HG03342 (cell line): Measurements from ENCODE around the gene ATP6V1B1.
A peak's percentile ranks its signal among the peaks of the same experiment; 100 is the strongest.

Experiments used
- ATAC-seq: cut with Tn5 transposase; IDR thresholded peaks from one replicate; pipeline ENCODE4 v1.9.1; 2021; ENCODE audit warnings: mild to moderate bottlenecking, moderate library complexity; ENCODE audit not compliant: unreplicated experiment

The ATP6V1B1 gene

DNA sequence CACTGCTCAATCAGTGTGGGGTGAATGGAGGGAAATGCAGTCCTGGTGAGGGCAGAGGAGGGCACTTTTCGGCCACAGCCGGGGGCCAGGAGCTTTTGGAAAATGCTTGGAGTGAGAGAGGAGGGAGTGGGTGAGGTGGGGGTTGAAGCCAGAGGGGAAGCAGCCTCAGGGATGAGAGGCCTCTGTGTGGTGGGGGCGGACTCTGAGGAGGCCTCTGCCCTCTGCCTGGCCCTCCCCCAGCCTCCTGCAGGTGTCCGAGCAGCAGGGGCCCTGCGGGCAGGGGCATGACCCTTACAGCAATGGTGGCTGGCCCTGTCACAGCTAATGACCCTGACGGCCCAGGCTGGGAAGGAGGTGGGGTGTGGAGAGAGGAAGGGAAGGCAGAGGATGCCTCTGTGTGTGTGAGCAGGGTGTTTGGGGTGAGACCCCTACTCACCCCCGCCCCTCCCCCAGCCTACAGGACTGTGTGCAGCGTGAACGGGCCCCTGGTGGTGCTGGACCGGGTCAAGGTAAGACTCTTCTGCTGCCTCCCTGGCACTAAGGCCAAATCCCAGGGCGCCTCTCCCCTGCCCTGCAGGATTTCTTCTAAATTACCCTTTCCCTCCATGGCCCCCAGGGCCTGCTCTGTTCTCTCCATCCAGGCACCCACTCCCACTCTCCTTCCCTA, 7.6 kb downstream of the ATP6V1B1 start:
- no peak for ATAC-seq

DNA sequence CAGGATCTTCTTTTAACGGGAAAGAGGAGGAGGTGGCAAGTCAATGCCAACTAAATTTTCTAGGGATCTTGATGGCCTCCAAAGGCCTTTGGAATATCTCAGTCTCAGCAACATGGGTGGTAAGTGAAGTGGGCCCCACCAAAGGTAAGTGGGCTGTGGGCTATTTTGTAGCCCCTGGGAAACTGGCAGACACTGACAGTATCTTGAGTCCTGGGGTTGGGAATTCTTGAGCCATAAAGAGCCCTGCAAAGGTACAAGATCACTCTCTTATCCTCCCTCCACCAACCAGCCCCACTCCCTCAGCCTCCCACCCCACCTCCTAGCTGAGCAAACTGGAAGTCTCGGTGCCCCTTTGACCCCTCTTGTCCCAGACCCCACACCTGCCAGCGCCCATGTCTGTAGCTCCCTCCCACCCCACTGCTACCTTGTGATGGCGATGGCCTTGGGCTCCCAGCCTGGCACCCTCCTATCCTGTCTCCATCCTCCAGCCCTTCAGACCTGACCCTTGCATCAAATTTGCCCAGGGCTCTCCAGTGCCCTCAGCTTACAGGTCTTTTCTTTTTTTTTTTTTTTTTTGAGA, 8.5 kb downstream of the ATP6V1B1 start:
- no peak for ATAC-seq

DNA sequence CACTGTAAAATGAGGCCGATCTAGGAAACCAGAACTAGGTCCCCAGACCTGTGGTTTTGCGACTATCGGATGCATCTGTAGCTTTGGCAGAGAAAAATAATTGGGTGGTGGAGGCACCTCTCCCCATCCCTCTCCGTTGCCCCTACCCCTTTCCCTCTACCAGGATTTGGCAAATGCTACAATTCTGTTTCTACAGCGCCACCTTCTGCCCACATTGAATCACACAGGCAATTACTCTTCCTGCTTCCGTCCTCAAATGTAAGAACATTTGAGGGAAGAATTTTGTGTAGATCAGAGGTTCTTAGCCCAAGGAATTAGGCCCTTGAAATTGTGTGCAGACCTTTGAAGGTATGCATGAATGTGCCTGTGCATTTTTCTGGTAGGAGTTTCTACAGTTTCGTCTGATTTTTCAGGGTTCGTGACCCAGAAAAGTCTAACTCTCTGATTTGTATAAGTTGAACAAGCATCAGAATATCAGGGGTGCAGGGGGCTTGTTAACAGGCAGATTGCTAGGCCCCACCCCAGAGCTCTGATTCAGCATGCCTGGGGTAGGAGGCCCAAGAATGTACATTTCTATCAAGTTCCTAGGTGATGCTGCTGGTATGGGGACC, 11.2 kb downstream of the ATP6V1B1 start:
- ATAC-seq, result no peak

DNA sequence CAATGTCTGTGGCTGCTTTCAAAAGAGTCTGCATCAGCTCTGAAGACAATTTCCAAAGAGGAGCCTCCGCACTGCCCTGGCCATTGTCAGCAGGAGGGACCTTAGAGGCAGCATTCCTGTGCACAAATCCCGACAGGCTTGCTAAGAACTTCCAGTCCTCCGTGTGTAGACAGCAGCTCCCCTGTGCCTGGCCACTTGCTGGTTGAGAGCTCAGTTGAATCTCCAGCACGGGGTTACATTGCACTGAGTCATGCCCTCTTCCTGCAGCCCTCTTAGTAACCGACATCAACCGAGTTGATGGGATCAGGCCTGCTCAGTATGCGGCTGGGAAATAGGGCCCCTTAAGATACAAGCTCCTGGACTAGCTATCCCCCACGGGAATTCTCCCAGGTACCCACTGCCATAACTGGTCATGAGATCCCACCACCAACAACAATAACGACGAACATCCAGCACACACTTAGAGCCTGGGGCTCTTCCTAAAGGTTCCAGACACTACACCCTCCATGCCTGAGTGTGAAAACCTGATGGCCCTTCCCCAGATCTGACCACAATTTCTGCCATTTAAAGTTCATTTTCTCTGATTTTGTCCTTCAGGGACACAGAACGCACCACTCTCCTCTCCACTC, 12.0 kb downstream of the ATP6V1B1 start:
- no peak for ATAC-seq

DNA sequence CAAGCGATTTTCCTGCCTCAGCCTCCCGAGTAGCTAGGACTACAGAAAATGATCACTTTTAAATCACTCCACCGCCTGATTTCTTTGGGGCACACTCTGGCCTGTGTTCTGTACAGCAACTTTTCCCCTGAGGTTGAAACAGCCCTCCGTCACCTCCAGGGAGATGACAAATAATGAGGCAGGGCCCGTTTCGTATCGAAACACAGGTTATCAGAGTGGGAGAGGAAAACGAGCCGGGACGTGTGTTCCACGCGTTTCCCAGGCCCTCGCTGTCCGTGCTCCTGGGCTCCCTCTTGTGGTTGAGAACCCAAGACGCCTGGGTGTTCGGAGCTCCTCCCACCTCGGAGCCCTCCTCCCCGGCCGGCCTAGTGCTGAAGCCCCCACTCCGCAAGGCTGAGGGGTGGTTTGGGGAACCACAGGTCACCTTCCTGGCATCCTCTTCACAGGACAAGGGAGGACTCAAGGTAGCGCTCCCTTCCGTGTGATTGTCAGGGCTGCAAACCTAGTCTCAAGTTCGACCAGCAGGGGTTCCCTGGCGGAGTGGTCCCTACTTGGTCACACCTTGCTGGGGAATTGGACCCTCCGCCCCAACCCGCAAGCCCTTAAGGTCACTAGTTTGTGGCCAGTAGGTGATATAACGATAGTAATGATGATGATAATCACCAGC, 12.8 kb downstream of the ATP6V1B1 start:
- ATAC-seq, result peak; percentile 92

DNA sequence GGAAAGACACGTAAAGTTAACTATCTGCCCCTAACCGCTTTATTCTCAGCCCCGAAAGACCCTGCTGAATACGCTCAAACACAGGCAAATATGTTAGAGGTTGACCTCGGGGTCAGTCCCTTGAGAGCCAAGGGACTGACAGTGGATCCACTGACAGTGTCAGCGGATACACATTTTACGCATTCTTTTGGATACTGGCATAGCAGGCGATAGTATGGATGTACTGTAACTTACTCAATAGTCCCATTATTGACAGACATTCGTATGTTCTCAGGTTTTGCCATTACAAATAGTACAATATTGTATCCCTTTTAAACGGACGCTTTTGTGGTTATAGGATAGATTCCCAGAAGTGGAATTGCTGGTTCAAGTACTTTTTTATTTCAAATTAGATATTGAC, 13.4 kb downstream of the ATP6V1B1 start:
- no peak for ATAC-seq

DNA sequence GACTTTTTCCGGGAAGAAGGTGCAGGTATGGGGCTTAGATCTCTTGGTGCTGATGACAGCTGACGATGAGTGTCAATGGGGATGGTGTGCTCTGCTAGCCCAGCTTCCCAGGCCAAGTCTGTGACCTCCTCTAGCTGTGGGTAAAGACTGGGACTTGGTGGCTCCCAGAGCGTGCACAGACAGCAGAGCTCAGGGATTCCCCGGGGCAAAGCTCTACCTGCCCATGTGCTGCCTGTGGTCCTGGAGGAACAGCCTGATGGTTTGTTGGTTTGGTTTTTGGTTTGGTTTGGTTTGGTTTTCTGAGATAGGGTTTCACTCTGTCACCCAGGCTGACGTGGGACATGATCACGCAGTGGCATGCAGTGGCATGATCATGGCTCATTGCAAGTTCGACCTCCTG, 19.2 kb downstream of the ATP6V1B1 start:
- no peak for ATAC-seq

DNA sequence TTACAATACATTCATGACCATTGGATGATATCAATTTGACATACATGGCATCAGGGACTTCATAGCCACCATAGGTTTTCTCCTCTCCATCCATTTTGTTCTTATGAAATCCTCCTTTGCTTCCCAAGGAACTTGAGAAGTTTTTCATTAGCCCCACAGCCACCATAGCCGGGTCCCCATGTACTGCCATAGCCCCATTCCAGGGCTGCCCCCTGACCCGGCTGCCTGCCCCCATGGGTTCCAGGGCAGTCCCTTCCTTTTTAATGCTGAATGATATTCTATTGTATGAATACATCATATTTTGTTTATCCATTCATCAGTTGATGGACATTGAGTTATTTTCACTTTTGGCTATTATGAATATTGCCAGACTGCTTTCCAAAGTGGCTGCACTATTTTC, 20.4 kb downstream of the ATP6V1B1 start:
- ATAC-seq, result no peak

DNA sequence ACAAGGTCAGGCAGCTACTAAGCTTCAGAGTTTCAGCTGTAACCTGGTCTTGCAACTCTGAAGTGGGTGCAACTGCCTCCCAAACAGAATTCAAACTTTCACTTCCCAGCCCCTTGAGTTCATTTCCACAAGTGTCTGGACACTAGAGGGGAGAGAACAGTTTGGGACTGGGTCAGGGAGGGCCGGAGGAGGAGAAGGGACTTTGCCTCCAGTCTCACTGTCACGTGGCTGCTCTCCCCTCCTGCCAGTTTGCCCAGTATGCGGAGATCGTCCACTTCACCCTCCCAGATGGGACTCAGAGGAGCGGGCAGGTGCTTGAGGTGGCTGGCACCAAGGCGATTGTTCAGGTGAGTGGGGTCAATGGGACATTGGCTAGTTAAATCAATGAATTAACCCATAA, 22.1 kb downstream of the ATP6V1B1 start:
- ATAC-seq, result no peak

DNA sequence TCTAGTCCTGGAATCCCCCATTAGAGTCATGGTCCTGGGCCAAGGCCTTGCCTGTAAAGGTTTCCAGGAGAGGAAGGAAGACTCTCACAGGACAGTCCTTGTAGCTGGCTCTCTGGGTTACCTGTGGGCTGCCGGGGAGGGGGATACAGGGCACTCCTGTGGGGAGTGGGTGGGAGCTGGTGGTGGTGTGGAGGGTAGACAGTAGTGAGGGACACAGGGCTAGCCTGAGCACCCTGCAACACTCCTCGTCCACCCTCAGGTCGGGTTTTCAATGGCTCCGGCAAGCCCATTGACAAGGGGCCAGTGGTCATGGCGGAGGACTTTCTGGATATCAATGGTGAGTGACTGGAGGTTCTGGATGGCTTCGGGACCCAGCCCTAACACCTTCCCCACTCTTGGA, 23.1 kb downstream of the ATP6V1B1 start:
- no peak for ATAC-seq

DNA sequence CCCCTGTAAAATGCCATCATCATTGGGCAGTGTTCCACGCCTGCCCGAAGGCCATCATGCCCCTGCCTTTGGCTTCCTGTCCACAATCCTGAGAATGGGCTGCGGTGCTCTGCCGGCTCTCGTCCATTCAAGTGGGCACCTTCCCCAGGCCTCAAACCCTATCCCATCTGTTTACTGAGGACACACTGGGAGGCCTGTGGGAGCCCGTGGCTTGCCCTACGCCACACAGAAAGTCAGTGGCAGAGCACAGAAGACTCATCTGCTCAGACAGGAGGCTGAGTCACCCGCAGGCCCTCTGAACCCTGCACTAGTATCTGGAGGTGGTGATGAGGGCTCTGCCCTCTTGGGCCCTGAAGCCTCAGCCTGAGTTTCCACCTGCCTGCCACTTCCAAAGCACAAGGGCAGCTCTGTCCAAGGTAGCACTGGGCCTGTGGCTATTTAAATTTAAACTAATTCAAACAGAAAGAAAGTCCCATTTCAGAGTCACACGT, 23.6 kb downstream of the ATP6V1B1 start:
- ATAC-seq, result no peak

DNA sequence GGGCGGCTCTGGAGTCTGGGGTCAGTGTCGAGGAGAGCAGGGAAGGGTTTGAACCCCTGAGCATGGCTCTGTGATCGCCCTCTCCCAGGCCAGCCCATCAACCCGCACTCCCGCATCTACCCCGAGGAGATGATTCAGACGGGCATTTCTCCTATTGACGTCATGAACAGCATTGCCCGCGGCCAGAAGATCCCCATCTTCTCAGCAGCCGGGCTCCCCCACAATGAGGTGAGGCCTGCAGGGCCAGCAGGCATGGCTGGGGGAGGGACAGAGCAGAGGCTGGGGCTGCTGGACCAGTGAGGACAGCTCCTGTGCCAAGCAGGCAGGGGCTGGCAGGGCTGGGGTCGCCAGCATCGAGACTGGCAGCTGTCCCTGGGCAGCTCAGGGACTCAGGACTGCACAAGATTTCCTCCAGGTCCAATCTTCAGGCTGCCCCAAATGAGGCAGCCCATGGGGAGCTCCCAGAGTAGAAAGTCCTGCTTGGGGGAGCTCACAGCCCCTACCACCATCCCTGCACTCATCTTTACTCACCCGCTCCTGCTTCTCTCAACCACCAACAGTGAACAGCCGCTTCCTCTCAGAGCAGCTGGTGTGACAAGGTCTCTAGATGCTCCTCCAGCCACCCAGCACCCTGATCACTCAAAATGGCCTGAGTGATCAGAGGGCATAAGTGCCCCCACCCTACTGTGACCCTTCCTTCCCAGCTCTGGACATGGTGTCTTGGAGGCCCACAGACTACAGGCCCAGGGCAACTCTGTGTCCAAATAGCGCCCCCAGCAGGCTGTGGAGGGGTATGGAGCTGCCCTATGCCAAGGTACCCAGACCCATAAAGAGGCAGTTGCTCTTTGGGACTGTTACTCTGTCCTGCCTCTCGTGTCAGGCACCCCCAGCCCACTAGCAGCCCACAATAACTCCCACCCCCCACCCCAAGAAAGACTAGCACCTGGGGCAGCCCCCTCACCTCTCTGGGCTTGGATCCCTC, 24.4 kb downstream of the ATP6V1B1 start:
- no peak for ATAC-seq

DNA sequence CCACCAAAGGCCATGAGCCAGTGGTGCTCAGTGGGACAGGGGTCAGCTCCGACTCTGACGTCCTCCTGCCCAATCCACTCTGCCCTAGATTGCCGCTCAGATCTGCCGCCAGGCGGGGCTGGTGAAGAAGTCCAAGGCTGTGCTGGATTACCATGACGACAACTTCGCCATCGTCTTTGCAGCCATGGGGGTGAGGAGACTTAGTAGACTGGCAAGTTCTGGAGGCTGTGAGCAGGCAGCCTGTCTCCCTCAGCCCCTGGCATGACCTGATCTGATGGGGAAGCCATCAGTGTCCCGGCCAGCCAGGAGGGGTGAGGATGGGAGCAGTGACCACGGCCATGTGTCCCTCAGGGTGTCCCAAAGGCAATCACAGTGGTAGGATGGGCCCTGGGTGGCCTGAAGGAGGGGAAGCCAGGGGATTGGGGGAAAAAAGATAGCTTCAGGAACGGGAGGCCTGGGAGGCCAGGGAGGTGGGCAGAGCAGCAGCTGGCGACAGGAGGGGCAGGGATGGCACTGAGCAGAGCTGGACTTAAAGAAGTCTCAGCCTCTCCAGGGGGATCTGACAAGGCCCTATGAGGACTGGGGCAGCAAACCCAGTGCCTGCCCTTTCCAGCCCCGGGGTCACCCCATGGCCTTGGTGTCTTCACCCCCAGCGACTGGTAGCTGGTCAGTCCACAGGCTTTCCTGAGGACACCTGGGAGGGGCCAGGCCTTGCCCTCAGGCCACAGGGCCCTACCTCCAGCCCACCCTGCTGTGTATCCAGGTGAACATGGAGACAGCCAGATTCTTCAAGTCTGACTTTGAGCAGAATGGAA, 25.3 kb downstream of the ATP6V1B1 start:
- no peak for ATAC-seq

DNA sequence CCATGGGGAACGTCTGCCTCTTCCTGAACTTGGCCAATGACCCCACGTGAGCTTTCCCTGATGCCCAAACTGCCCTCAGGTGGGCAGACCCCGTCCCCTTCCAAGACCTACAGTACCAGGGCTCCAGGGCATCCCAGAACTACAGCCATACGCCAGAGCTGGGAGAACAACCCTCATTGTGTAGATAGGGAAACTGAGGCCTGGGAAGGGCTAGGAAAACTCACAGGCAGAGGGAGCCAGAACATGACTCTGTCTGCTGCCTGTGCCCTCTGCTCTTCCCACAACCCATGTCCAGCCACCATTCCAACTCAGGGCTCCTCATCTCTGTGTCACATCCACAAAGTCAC, 25.9 kb downstream of the ATP6V1B1 start:
- no peak for ATAC-seq

DNA sequence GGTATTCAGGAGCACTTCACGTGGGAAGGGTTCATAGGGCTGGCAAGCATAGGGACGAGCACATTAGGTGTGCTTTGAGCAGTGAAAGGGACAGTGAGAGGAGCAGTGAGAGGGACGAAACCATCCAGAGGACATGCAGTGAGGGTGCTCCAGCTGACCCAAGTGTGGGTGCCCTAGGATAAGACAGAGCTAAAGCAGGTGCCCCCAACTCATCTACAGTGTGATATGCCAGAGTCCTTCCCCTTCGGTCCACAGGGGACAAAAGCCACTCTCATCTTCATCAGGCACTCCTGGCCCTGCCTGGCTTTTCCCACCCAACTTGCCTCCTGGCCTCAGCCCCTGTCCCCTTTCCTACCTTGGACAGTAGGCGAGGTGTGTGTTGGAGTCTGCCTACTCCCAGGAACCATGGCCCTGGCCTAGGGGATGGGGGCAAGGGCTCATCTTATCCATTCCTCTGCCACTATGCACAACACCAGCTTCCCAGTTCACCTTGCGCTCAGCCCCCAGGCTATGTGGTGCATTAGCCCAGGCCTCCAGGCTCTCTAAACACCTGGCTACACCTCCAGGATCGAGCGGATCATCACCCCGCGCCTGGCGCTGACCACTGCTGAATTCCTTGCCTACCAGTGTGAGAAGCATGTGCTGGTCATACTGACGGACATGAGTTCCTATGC, 26.6 kb downstream of the ATP6V1B1 start:
- ATAC-seq, result no peak

DNA sequence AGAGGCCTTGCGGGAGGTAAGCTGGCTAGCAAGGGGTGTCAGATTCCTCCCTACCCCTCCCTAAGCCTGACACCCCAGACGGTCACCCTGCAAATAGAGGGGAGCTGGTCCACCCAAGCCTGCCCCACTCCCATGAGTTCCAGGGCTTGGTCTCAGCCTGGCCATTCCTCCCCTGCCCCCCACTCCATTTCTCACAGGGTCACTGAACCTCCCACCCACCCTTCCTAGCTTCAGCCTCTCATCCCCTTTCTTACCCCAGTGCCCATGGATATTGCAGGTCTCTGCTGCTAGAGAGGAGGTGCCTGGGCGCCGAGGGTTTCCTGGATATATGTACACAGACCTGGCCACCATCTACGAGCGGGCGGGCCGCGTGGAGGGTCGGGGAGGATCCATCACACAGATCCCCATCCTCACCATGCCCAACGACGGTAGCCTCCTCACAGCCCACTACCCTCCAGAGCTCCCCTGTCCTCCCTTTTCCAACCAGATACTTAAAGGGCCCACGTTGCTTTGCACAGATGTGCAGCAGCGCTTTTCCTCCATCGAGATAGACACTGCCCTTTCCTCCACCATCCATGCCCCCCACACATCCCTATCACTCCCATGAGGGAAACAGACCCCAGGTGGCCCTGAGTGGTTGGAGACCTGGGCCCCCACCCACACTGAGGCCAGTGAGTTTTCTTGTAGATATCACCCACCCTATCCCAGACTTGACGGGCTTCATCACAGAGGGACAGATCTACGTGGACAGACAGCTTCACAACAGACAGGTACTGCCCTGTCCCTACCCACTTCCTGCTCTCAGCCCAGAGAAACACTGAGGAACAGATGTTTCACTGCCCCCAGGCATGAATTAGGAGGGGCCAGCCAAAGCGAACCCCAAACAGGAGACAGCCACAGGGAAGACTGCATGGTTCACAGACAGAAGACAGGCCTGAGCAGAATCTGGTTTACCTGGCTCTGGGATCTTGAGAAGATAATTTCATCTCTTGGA, 27.5 kb downstream of the ATP6V1B1 start:
- no peak for ATAC-seq

DNA sequence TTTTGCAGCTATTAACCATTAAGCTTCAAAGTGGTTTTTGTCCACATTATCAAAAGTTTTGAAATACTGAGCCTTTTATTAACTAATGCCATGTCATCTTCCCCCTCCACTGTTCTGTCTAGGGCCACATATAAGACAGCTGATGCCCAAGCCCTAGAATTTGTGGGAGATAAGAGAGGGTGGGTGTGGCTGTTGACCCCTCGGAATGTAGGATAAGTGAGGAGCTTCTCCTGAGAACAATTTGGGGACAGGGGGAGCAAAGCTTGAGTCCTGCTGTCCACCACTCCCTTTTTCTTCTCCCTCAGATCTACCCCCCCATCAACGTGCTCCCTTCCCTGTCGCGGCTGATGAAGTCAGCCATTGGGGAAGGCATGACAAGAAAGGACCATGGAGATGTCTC, 28.4 kb downstream of the ATP6V1B1 start:
- no peak for ATAC-seq
